A673 (cell line): ENCODE measurements around the gene SSR2.

Experiments used
- EZH2 ChIP-seq: fragments of 200-600 bp; sonication (generic); IDR thresholded peaks from 2 replicates; pipeline ENCODE4 v1.6.1; 2017; ENCODE audit warnings: borderline replicate concordance, low read depth, mild to moderate bottlenecking, mixed read lengths, antibody characterized with exemption, low read length; ENCODE audit not compliant: poor library complexity, severe bottlenecking
- TF ChIP-seq, protein P1 (sequence below): fragments of 300-800, 200-600 bp; sonication (generic); conservative IDR thresholded peaks from 2 replicates; pipeline ENCODE4 v1.5.1; 2017; ENCODE audit warnings: low read depth, mild to moderate bottlenecking, antibody characterized with exemption, low read length, moderate library complexity, mixed read lengths

DNA sequence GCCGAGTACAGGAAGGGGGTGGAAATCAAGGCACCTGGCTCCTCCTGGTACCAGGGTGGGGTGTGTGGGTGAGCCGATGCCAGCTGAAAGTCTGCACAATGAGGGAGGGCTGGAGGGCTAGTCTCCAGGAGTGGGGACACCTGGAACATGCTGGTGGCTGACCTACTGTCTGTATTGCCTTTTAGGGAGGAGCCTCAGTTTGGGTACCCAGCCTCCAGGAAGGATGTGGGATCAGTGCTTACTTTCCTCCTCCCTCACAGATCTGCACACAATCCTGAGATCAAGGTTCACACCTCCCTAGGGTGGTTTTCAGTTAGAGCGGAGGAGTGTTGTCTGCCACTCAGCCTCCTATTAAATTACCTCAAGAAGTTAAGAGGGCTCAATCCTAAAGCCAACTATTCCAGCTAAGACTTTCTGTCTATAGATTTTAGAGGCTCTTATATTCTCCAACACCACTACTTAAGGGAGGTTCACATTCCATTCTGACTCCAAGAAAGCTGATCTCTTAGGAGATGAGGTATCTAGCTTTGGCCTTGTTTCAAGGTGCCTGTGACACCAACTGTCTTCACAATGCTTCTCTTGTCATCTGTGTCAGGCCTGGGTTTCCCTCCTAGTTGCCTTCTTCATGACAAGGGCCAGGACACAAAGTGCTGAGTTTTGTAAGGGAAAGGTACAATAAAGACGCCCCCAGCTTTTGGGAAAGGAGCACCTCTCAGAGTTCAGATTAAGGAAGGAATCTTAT is 15.7 kb downstream of the SSR2 start:
- TF ChIP-seq, protein P1, sequence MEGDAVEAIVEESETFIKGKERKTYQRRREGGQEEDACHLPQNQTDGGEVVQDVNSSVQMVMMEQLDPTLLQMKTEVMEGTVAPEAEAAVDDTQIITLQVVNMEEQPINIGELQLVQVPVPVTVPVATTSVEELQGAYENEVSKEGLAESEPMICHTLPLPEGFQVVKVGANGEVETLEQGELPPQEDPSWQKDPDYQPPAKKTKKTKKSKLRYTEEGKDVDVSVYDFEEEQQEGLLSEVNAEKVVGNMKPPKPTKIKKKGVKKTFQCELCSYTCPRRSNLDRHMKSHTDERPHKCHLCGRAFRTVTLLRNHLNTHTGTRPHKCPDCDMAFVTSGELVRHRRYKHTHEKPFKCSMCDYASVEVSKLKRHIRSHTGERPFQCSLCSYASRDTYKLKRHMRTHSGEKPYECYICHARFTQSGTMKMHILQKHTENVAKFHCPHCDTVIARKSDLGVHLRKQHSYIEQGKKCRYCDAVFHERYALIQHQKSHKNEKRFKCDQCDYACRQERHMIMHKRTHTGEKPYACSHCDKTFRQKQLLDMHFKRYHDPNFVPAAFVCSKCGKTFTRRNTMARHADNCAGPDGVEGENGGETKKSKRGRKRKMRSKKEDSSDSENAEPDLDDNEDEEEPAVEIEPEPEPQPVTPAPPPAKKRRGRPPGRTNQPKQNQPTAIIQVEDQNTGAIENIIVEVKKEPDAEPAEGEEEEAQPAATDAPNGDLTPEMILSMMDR: no peak
- no peak for TF ChIP-seq EZH2
